HG03159 (cell line): ENCODE data around the gene SMURF1.

Experiments used
- ATAC-seq: cut with Tn5 transposase; IDR thresholded peaks from one replicate; pipeline ENCODE4 v1.9.1; 2021; ENCODE audit warnings: mild to moderate bottlenecking, moderate library complexity; ENCODE audit not compliant: unreplicated experiment

The SMURF1 gene

DNA sequence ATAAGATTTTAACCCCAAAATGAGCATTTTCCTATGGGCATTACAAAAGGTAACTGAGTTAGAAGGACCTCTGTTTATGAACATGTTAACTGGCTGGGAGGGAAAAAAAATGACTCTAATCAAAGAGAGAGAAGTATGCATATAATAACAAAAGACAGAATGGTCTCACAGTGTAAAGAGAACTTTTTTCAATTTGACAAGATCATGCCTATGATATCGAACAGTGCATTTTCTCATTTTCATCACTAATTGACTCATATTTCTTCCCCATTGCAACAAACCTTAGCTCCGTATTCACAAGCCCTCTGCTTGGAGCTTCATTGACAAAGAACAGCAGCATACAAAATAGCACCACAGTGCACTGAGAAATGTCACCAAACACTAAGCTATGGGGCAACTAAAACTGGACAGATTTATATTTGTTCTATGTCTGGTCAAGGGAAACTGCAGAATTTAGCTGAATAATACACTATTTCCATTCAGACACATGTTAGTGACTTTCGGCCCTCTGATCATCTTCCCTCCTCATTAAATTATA lies 45.6 kb downstream of the SMURF1 start:
- ATAC-seq = no peak

DNA sequence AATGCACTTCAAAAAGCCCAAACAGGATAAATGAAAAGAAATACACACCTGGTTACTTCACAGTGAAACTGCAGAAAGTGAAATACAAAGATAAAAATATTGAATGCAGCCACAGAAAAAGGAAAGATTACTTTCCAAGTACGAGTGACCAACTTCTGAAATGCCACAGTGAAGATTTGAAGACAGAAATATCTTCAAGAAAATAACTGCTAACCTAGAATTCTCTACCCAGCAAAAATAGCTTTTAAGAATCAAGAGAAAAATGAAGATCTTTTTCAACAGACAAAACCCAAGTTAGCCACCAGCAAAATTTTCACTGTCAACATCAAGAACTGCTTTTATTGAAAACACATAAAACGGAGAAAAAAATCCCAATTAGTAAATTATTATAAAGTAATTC lies 46.2 kb downstream of the SMURF1 start:
- no peak for ATAC-seq

DNA sequence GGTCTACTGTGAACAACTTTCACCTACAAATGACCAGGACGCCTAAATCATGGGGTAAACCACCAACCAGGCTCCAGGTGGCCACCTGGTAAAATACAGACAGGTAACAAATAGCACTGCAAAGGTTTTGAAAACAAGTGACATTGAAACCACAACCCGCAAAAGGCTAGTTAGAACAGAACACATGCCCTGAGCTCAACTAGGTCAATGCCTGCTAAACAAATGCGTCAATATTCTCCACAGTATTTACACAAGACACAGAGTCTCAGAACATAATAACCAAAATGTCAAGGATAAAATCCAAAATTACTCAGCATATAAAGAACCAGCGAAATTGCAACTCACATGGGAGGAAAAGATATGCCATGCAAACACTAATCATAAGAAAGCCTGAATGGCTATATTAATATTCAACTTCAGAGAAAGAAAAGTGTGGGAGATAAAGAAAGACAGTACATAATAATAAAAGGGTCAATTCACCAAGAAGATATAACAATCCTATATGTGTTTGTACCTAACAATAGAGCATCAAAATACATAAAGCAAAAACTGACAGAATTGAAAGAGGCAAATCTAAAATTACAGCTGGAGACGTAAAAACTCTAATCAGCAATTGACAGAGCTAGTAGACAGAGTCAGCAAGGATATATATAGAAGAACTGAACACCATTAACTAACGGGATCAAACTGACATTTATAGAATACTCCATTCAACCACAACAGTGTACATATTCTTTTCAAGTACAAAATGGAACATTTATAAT lies 47.6 kb downstream of the SMURF1 start:
- no peak for ATAC-seq

DNA sequence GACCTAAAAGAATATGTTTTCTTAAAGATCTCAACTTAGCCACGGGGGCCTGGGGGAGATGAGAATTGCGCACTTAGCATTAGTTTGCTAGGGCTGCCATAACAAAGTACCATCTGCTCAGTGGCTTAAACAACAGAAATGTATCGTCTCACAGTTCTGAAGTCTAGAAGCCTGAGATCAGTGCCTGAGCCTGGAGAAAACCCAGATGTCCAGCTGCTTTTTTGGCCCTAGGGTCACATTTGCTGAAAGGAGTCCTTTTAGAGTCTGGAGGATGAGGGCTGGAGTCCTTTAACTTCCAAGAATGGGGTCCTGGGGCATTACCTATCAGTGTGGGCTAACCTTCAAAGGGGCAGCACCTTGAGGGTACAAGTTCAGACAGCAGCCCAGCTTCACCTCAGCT lies 48.2 kb downstream of the SMURF1 start:
- no peak for ATAC-seq

- no peak for ATAC-seq
These were observed 49.5 kb downstream of the SMURF1 start for GRCh38 chr7:99094401-99094800.

GRCh38 chr7:99092064-99092720 lies 51.7 kb downstream of the SMURF1 start:
- ATAC-seq = no peak

- no peak for ATAC-seq
These were observed 53.0 kb downstream of the SMURF1 start for GRCh38 chr7:99090771-99091542.

DNA sequence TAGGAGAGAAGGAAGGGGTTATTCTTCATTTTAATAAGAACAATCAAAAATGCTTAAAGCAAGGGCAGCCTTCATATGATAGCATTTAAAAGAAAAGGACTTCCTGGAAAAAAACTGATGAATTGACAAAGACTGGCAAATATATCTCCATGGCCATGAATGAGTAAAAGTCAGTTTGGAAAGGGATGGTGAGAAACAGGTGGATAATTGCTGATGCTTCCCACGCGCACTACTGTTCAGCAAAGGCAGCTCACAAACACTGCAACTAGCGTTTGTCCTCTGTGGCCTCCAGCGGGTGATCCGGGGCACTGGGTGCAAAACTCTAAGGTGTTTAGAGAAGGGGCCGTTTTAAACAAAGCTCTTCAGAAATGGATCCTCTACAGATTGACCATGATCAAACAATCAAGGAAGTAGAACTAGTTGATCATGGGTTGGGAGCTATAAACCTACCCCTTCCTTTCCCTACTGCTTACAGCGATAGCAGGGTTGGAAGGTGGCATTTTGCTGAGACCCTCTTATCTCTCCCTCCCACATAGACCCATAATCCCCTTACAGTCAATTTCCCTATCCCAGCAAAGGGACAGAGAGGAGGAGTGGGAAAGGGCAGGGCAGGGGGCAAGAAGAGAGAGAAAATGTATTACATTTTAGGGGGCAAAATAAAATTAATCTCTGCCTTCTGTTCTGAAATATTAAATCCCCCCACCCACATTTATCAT lies 53.8 kb downstream of the SMURF1 start:
- no peak for ATAC-seq

DNA sequence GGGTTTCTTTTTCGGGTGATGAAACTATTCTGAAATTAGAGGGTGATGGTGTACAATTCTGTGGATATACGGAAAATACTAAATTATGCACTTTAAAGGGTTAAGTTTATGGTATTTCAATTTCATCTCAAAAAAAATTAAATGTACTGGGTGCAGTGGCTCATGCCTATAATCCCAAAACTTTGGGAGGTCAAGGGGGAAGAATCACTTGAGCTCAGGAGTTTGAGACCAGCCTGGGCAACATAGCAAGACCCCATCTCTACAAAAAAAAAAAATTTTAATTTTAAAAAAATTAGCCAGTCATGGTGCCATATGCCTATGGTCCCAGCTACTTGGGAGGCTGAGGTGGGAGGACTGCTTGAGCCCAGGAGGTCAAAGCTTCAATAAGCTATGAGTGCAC lies 57.0 kb downstream of the SMURF1 start:
- ATAC-seq = no peak

DNA sequence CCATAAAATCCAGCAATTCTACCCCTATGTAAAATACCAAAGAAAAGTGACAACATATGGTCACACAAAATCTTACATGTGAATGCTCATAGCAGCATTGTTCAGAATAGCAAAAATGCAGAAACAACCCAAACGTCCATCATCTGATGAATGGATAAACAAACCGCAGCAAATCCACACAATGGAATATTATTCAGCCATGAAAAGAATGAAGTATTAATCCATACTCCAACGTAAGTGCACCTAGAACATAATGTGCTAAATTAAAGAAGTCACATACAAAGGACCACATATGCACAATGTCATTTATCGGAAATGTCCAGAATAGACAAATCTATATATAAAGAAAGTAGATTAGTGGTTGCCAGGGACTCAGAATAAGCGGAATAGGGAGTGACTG lies 57.4 kb downstream of the SMURF1 start:
- no peak for ATAC-seq

GRCh38 chr7:99083733-99084132 lies 60.2 kb downstream of the SMURF1 start:
- no peak for ATAC-seq

DNA sequence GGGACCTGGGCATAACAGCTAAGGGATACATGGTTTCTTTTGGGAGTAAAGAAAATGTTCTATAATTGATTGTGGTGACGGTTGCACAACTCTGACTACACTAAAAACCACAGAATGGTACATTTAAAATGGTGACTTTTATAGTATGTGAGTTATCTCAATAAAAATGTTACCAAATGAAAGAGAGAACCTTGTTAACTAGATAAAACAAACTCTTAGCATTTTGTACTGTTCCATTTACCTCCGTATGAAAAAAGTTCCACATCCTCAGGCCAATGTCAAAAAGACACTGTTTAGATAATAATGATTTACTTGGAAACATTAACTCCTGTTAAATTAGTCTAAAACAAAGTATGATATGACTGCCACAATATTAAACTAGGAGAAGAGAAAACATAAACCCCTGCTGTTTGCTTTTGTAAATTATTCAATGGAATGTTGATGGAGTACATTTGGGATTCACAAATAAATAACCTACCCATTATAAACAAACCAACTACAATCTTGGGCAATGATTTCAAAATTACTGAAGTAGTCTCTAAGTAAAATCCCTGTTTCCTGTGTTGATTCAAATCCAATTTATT lies 60.7 kb downstream of the SMURF1 start:
- ATAC-seq = no peak

DNA sequence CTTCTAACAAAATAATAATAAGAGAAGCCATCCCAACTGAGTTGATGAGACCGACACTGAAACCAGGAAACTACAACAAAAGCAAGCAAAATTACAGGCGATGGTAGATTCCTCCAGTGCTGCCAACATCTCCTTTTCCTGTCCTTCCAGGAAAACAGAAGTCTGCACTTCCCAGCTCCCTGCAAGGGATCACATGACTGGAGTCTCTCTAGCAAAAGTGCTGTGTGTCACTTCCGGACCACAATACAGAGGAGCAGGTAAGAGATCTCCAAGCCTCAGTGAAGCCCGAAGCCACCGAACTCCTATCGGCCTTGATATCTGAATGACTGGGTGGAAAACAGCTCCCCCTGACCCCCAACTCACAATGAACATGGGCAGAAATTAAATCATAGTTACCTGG lies 63.2 kb downstream of the SMURF1 start:
- ATAC-seq = no peak

DNA sequence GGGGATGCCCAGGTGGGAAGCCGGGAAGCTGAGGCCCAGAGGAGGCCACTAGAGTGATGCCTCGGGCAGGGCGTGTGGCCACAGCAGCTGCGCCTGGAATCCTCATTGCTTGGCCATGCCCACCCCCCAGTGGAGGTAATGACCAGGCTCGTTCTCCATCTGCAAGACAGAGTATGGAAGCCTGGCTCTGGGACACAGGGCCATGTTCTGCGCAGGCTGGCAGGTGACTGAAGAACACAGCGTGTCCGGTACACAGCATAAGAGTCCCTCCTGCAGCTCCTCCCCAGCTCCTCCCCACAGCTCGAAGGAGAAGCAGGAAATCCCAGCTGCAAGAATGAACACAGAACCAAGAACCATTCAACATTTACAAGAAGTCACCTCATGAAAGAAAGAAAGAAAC lies 64.8 kb downstream of the SMURF1 start:
- ATAC-seq = no peak

DNA sequence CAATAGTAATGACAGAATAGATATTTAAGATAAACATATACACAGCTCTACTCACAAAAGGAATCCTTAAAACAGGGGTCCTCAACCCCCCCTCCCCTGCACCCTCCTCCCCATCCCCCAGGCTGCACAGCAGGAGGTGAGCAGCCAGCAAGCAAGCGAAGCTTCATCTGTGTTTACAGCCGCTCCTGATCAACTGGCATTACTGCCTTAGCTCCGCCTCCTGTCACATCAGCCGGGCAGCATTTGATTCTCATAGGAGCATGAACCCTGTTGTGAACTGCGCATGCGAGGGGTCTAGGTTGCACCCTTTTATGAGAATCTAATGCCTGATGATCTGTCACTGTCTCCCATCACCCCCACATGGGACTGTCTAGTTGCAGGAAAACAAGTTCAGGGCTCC lies 65.5 kb downstream of the SMURF1 start:
- no peak for ATAC-seq

DNA sequence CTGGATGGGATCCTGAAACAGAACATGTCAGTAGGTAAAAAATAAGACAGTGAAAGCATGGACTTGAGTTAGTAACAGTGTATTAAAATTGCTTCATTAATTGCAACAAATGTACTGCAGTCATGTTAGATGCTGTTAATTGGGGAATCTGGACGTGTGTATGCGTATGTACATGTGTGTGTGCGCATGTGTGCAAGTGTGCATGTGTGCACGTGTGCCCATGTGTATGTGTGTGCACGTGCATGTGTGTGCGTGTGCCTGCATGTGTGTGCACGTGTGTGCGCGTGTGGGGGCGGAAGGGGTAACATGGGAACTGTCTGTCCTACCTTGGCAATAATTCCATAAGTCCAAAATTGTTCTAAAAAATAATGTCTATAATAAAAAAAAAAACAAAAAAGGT lies 67.3 kb downstream of the SMURF1 start:
- ATAC-seq = no peak

GRCh38 chr7:99073839-99074446 lies 70.0 kb downstream of the SMURF1 start:
- no peak for ATAC-seq

DNA sequence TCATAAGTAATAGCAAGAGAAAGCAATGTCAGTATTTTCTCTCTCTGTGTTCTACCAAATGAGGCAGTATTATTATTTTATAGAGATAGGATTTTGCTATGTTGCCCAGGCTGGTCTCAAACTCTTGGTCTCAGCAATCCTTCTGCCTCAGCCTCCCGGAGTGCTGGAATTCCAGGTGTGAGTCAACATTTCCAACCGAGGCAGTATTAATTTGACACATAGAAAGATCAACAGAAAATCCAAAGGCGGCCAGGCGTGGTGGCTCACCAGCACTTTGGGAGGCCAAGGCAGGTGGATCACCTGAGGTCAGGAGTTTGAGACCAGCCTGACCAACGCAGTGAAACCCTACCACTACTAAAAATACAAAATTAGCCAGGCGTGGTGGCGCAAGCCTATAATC lies 71.8 kb downstream of the SMURF1 start:
- ATAC-seq = no peak

DNA sequence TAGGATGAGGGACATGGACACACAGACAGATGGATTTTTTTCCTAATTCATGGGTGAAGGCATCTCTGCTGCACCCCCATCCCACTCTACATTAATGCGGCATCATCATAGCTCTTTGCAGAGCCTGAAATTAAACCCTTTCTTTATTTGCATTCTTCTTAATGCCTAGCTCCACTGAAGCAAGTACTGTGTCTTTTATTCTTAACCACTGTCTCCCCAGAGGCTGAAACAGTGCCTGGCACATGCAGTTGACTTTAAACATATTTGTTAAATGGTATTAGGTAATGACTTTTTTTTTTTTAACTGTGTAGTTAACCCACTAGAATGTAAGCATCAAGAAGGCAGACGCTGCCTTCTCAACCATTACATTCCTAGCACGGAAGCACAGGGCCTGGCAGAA lies 73.5 kb downstream of the SMURF1 start:
- no peak for ATAC-seq
